Stimulated activated naive CD8-positive, alpha-beta T cell treated with anti-CD3 and anti-CD28 coated beads, Interleukin-15, Interleukin-2, amounts not matched to agents 100 U/mL and 50 U/mL, for 24 hours (primary cell): Measurements from ENCODE around the gene GLIS1.

Source experiments
- ATAC-seq: fragments of 150-1000 bp; cut with Tn5 transposase; one replicate; pipeline ENCODE4 v1.10.0; 2021
- DNase-seq: peaks from one replicate; pipeline ENCODE4 v3.0.0; 2021

Gene GLIS1

DNA sequence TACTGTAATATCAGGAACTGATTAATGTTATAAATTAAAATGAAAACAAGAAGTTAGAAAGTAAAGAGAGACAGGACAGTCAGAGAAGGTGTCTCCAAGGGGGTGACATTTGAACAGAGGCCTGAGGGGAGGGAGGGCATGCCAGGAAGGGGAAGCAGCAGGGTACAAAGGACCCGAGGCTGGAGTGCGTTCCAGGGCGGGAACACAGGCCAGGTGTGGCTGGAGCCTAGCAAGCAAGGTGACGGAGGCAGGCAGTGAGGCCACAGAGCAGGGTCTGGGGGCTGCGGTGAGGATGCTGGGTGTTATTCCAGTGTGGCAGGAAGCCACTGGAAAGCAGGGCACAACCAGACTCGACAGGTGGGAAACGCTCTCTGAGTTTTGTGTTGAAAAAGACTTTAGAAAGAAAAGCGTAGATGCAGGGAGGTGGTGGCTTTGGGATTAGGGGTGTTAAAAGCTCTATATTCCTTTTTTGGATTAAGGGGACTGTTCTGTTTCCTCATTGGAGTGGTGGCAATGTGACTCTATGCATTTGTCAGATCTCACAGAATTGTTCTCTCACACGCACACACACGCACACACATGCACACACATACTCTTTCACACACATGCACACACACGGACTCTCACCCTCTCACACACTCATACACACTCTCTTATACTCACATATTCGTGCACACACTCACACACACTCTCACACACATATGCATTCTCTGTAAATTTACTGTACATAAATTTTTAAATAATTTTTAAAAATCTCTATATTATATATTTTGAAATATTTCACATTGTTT lies 124.5 kb downstream of the GLIS1 start:
- DNase-seq = no peak
- no peak for ATAC-seq

DNA sequence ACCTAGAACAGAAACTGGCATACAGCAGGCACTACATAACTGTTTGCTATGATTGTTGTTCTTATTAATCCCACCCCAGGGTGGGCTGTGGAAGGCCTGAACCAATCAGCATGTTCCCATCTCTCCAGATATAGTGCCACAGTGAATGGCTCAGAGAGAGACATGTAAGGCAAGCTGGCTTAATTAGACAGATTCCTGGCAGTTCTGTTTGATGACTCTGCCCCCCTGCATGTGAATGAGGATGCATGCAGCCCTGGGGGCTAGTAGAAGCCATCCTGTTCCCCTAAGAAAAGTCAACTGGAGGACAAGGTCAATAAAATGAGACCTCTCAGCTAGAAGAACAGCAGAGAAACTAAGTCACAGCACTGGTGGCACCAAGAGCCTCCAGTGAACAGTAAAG lies 130.3 kb downstream of the GLIS1 start:
- DNase-seq = no peak
- no peak for ATAC-seq

DNA sequence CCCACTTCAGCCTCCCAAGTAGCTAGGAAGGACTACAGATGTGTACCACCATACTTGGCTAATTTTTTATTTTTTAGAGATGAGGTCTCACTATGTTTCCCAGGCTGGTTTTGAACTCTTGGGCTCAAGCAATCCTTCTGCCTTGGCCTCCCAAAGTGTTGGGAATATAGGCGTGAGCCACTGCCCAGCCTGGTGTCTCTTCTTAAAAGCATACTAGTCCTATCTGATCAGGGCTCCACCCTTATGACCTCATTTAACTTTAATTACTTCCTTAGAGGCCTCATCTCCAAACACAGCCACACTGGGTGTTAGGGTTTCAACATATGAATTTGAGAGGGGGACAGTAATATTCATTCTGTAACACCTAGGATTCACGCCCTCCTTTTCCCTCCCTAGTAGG lies 130.9 kb downstream of the GLIS1 start:
- ATAC-seq (no peak), DNase-seq (no peak)

DNA sequence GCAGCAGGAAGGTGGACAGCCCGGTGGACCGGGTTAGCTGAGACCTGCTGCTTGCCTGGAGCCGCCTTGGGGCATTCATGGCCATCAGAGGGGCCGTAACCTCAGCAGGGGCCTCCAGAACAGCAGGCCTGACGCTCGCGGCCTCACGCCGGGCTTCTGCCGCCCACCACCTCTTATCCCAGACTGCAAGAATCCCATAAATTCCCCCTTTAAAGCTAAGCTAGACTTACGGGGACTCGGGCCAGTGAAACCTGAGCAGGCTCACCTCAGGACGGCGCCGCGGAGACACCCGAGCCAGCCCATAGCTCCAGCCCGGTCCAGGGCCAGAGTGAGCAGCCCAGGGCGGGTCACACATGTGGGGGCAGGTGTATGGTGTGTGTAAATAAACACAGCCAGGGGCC lies 132.3 kb downstream of the GLIS1 start:
- DNase-seq (no peak), ATAC-seq (no peak)

DNA sequence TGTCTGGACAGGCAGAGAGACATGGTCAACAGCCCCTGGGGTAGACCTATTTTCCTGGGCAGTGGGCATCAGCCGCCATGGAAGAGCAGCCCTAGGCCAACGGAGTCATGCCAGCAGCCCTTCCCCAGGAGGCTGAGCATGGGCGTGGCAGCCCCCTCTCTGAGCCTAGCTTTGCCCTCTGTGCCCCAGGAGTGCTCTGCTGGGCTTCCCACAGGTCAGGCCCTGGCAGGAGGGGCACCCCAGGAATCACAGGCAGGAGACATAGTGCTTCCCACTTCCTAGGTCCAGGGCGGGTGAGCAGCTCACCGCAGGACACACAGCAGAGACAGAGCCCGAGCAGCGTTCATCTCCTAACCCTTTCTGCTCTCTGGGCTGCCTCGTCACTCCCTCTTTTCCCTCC lies 132.8 kb downstream of the GLIS1 start:
- DNase-seq = no peak
- ATAC-seq = no peak

DNA sequence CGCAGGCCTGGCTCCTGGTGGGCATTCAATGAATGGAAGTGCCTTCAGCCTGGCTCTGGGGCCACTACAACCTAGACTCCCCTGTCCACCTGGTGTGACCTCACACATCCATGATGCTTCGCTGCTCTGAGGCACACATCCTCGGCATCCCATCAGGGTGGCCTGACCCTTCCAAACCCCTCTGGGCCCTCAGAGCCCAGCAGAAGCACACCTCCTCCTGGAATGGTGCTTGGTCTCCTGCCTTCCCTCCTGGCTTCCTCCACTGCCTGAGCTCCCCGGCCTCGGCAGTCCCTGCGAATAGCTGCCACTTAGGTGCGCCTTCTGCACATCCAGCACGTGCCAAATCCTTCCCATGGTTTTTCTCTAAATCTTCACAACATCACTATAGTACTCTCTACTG lies 133.8 kb downstream of the GLIS1 start:
- ATAC-seq (no peak), DNase-seq (no peak)

DNA sequence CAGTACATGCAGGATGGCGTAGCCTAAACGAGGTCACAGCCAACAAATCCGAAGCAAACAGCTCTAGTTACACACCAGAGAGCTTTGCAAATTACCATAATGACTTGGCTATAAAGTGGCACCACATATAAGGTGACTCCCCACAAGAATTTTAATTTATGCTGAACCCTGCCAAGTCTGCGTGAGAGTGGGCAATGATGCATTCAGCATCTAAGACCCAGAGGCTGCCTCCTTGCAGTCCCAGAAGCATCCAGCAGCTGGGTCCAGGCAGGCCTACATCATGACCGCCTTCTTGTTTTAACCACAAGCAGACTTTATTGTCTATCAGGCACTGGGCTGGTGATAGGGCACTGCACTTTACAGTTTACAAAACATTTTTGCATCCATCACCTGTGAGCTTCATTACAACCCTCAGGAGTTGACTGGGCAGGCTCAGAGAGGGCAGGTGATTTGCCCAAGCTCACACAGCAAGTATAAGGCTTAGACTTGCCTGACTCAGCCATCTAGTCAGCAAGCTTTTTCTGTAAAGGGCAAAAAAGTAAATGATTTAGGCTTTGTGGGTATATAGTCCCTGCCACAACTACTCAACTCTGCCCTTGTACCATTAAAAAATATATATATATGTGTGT lies 134.6 kb downstream of the GLIS1 start:
- ATAC-seq = no peak

DNA sequence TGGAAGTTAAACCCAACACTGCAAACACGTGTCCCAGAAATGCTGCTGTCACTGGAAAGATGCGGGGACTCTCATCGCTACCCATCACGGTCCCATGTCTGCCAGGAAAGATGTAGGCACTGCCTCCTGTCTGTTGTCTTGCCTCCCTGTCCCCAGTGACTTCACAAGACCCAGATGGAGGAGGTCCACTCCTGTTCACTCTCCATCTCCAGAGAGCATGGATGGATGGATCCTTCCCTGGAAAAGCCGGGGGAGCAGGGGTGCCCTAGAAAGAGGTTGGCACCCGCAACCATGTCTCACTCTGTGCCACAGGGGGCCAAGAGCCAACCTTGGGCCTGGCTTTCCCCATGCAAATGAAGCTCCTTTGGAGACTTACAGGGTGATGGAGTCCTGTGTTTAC lies 135.5 kb downstream of the GLIS1 start:
- DNase-seq (no peak), ATAC-seq (no peak)

More for the DNA sequence above, 134.6 kb downstream of the GLIS1 start:
- DNase-seq = no peak

DNA sequence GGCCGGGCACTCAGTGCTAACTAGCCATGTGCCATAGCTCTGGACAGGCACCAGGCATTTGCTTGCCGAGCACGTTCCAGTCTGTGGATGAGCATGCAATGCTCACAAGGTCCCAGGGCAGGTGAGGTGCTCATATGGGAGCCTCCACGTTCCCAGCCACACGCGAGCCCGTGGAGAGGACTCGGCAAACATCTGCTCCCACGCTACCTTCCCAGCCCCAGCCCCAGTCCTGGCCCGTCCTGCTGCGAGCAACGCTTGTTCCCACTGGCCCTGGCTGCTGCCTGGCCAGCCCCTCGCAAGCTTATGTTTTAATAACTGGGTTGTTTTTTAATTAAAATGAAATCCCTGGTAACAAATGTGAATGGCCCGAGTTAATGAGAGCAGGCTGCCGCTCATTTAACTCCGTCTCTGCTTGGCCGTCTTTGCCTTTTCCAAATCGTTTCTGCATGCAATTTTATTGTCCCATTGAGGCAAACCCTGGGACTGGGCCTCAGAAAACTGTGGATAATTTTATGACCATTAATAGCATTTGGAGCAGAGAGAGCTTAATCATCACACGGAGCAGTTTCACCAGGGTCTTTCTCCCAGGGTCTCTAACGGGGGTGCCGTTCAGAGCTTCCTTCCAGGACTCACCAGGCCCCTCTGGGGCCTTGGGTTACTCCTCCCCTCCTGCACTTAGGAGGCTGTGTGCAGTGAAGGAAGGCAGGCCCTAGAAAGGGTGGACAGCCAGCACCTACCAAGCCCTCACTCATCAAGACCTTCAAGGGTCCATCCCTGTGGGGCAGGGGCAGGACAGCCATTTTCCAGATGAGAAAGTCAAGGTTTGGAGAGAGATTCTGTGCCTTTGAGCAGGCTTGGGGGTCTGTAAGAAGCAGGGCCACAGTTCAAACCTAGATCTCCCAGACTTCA lies 136.8 kb downstream of the GLIS1 start:
- ATAC-seq (no peak), DNase-seq (no peak)

DNA sequence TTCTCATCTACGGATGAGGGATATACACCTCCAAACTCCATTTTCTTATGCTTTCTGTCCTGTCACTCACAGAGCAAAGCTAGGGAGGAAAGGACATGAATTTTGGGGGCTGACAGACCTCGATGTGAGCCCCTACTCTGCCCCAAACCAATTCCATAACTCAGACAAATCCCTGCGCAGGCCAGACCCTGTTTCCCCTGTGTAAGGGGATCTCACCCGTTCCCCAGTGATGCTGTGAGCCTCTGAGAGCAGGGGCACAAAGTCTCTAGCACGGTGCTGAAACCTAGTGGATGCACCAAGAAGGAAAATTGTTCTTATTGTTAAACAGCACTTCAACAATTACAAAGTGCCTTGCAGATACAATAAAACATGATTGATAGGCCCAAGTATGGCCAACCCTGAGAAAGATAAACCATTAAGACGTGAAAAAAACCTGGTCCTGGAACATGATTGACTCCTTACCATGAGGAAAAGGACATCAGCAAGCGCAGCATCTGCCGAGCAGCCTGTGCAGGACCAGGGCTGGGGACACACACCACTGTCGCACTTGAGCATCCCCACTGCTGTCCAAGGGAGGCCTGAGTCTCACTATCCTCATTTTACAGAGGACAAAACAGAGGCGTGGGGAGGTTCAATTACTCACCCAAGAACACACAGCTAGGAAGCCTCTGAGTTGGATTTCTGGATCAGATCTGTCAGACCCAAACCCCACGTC lies 137.8 kb downstream of the GLIS1 start:
- no peak for ATAC-seq
- DNase-seq = no peak

DNA sequence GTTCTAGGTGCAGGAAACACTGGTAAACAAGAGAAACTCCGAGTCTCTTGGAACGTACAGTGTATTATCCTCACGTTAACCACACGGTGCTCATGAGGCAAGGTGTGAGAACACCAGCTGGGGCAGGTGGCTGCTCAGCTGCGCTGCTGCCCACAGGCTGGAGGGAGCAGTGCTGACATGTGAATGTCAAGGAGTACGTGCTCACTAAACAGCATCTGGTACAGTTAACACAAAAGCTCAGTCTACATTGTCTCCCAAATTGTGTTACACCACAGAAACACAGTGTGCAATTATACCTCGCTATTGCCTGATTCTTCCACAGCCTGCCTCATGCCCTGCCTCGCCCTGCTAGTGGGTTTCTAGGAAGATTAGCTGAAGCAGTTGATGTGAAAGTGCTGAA lies 138.4 kb downstream of the GLIS1 start:
- no peak for DNase-seq
- ATAC-seq = no peak

DNA sequence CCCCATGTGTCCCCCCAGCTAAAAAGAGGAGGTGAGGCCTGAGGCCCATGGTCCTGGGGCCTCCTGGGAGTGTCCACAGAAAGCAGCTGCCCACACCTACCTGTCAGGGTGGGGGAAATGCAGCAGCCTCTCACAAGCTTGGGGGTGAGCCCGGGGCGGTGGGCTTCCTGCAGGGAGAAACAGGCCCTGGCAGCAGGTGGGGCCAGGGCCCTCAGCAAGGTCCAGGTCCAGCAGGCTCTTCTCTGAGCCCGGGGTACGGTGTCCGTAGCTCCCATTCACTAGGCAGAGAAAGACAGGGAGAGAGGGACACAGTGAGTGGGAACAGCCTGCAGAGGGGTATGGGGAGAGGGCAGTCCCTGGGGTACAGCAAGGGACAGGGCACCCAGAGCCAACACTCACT lies 139.0 kb downstream of the GLIS1 start:
- DNase-seq (no peak), ATAC-seq (no peak)

DNA sequence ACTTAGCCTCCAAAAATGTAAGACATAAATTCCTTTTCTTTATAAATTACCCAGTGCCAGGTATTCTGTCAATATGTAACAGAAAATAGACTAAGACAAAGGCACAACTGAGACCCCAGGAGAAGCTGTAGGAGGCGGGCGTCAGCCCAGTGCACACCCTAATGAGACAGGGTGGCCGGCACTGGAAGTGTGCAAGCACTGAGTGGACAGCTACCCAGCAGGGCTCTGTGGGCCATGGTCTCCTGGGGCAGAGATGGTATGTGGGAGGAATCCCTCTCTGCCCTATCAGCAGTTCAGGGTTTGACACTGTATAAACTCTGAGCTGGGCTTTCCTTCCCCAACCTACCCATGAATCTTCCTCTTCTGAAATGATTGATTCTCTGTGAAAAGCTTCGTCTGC lies 139.5 kb downstream of the GLIS1 start:
- no peak for DNase-seq
- no peak for ATAC-seq

DNA sequence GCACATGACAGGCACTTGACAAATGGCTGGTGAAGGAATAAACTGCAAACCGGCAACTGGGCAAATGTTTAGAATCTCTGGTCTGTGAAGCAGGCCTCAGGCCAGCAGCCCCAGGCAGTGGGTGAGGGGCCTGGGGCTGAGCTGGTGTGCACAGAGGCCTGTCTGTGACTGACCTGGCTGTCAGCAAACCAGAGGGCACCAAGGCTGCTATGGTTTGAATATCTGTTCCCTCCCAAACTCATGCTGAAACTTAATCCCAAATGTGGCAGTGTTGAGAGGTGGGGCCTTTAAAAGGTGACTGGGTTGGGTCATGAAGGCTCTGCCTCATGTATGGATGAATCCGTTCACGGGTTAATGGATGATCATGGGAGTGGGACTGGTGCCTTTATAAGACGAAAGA lies 140.0 kb downstream of the GLIS1 start:
- no peak for DNase-seq
- ATAC-seq = no peak

DNA sequence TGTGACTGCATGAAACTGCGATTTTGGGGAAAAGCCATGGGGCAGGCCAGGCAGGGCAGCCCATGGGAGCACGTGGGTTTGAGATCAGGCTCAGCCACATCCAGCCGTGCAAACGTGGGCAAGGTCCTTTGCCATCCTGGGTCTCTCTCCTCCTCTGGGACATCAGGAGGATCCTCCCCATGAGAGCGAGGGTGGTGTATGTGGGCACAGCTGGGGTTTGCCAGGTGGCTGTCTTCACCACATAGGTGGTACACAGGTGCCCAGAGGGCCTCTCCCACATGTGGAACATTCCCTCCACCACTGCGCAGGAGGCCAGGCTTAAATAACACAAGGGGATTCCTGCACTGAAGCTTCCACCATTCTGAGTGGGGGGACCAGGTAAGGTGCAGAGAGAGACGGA lies 143.1 kb downstream of the GLIS1 start:
- DNase-seq (no peak), ATAC-seq (no peak)

DNA sequence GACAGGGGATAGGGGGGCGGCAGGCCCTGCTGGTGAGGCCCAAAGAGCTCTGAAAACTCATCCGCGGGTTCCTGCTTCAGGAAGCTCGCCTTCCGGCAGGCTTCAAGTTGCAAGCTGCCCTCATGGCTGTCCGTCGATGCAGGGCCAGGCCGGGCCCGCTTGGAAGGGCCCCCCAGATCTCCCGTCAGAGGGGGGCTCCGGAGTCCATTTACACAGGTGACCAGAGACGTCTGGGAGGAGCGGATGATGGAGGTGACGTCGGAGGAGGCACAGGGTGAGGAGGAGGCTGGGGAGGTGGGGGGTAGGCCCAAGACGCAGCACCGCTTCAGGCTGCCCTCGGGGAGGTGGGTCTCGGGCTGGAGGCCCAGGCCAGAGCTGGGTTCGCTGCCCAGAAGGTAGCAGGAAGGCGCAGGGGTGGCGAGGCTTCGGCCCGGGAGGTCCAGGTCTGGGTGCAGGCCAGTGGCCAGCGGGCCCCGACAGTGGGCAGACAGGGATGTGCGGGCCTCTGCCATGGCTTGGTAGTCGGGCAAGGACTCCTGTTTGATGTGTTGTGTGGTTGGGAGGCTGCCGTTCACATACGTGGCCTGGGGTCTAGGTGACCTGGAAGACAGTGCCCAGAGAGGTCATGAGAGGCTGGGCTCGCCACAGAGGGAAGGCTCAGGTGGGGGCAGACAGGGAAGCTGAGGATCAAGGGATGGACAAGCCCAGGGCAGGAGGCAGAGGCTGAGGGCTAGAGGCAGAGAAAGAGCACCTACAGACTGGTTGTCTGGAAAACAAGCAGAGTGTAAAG lies 144.4 kb downstream of the GLIS1 start:
- no peak for ATAC-seq
- no peak for DNase-seq

DNA sequence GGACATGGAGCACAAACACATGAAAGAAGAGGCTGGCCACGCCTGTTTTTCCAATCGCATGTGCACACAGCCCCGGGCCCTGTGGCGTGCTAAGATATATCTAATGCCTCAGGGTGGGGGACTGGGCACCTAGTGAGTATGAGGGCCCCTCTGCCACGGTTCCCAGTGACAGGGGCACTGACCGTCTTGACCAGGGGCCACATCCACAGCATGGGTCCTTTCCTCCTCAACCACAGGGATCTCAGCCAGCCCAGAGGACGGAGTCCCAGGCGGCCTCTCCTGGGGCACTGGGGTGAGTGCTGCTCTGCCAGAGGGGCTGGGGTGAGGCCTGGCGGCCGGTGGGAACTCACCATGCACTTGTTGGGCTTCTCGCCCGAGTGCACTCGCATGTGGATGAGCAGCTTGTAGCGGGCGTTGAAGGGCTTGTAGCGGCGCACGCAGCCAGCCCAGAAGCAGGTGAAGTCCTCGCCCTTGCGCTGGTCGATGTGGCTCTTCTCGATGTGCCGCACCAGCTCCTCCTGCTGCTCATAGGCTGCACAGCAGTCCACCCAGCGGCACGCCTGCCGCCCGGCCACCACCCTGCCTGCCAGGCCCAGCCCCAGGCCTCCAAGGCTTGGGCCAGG lies 145.1 kb downstream of the GLIS1 start:
- DNase-seq (no peak), ATAC-seq (no peak)

DNA sequence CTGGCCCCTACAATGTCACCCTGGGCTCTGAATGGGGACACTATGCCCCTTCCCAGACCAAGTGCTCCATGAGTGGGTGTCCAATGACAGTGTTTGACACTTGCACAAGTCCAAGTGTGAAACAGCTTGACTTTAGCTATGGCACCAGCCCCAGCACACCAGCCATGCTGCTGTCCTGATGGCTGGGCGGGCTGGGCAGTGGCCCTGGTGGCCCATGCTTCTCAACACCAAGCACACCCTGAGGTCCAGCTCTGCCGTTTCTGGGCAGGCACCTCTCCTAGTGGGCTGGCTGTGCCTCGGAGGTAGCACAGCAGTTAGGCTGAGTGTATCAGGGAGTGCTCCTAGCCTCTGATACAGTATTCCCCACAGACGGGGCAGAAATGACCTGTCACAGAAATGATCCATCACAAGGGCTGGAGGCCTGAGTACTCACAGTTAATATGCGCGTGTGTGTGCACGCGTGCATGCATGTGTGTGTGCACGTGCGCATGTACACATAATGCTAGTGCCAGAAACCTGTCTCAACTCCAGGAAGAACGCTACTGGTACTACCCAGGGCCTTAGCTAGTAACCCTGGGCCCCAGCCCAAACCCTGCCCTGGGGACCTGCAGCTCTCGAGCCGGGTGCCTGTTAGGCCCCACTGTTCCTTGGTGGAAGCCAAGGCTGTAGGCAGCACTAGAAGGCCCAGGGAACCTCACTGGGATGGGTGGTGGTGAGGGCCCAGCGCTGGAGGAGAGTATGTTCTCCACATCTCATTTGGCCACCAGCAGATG lies 145.8 kb downstream of the GLIS1 start:
- ATAC-seq (no peak), DNase-seq (no peak)

DNA sequence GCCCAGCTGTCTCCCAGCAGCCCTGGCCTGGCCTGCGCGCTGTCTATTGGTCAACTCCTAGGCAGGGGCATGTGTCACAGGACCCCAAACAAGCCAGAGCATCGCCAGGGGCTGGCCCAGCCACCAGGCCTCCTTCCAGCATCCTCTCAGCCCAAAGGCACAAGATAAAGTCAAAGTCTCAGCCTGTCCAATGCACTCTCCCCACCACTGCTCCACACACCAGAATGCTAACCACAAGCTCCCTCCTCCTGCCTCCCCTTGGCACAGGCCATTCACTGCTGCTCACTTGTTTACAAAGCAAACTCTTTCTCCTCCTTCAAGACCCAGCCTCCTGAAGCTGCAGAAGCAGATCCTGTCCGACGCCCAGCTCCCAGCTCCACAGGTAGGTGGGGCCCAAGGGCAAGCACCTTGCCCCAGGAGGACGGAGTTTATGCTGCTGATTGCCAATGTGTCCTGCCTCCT lies 146.4 kb downstream of the GLIS1 start:
- DNase-seq = no peak
- ATAC-seq = no peak

DNA sequence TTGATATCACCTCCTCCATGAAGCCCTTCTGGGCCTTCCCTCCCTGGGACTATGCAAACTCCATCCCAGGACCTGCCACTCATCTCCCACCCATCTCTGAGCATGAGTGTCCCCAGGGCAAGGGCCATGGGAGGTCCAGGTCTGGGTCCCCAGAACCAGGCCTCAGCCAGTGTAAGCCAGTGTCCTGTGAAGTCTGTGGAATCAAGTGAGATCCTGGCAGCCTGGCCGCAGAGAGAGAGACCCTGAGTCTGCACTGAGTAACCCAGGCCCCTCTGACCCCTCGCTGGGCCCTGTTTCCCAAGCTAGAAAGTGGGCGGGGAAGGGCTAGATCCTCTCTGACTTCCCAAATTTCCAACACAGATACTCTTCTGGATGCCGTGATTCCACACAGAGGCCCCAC lies 147.0 kb downstream of the GLIS1 start:
- ATAC-seq = no peak
- no peak for DNase-seq
